Ovary (tissue), 3 donors: ENCODE data around the gene FNIP2.

Experiments used
- EP300 ChIP-seq: sonication (generic); formaldehyde crosslinking; IDR thresholded peaks from one replicate; pipeline ENCODE4 v1.6.1; 2017; ENCODE audit warnings: antibody characterized with exemption
- POLR2A ChIP-seq: fragments of 450-650 bp; IDR thresholded peaks from one replicate; pipeline ENCODE4 v1.6.1; 2017; ENCODE audit warnings: antibody characterized with exemption, mild to moderate bottlenecking, moderate library complexity
- TF ChIP-seq, protein P1 (sequence below), 3 donors: fragments of 450-650 bp in 2 of 3; fragments of 200-600 bp in 1 of 3; IDR thresholded peaks; one replicate each; pipeline versions ENCODE4 v1.5.1 to v1.8.0; 2016 to 2022; ENCODE audit warnings: antibody characterized with exemption in 3 of 3, mild to moderate bottlenecking in 1 of 3
- donor health status: DM: no; HTN: no; CAD: no.

- TF ChIP-seq POLR2A (no peak), EP300 (no peak)
- TF ChIP-seq, protein P1, sequence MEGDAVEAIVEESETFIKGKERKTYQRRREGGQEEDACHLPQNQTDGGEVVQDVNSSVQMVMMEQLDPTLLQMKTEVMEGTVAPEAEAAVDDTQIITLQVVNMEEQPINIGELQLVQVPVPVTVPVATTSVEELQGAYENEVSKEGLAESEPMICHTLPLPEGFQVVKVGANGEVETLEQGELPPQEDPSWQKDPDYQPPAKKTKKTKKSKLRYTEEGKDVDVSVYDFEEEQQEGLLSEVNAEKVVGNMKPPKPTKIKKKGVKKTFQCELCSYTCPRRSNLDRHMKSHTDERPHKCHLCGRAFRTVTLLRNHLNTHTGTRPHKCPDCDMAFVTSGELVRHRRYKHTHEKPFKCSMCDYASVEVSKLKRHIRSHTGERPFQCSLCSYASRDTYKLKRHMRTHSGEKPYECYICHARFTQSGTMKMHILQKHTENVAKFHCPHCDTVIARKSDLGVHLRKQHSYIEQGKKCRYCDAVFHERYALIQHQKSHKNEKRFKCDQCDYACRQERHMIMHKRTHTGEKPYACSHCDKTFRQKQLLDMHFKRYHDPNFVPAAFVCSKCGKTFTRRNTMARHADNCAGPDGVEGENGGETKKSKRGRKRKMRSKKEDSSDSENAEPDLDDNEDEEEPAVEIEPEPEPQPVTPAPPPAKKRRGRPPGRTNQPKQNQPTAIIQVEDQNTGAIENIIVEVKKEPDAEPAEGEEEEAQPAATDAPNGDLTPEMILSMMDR (IDR thresholded peaks at IDR 0.05): no peak
Measured at GRCh38 chr4:158870282-158870625, 101.4 kb downstream of the FNIP2 start.
